Measurements from ENCODE around the gene ADCY4.

GRCh38 chr14:24335461-24336171 lies 745 bp upstream of the ADCY4 start:
- TF ChIP-seq CTCF (IDR thresholded peaks at IDR 0.05) = no peak
- no peak for TF ChIP-seq POLR2A (IDR thresholded peaks at IDR 0.05)

Measured in Peyer's patch (tissue), 4 donors.